WTC11 (cell line): ENCODE measurements around the gene B3GALT5.
"Not testable (repeated sequence)": the region's sequence is repeated elsewhere in the genome, so short reads cannot be mapped to it uniquely, and the experiment has no call there.

Experiments
- TF ChIP-seq, protein P1 (sequence below): sonication (generic); formaldehyde crosslinking; IDR thresholded peaks from 2 replicates; pipeline ENCODE4 v1.8.1; 2023; ENCODE audit warnings: mild to moderate bottlenecking, moderate library complexity, missing genetic modification reagents
- TF ChIP-seq, protein P2 (sequence below): sonication (generic); formaldehyde crosslinking; IDR thresholded peaks from 2 replicates; pipeline ENCODE4 v1.8.0; 2023; ENCODE audit warnings: mild to moderate bottlenecking, missing genetic modification reagents
- TF ChIP-seq, protein P3 (sequence below): sonication (generic); formaldehyde crosslinking; IDR thresholded peaks from 2 replicates; pipeline ENCODE4 v1.8.0; 2022; ENCODE audit warnings: mild to moderate bottlenecking, missing genetic modification reagents

DNA sequence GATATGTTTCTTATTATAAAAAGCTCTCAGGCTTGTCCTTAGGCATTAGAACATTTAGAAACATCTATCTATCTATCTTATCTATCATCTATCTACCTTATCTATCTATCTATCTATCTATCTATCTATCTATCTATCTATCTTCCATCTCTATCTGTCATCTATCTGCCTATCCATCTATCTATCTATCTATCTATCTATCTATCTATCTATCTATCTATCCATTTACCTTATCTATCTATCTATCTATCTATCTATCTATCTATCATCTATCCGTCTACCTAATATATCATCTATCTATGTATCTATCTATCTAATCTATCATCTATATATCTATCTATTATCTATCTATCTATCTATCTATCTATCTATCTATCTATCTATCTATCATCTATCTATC, 77.1 kb downstream of the B3GALT5 start:
- TF ChIP-seq, protein P1, sequence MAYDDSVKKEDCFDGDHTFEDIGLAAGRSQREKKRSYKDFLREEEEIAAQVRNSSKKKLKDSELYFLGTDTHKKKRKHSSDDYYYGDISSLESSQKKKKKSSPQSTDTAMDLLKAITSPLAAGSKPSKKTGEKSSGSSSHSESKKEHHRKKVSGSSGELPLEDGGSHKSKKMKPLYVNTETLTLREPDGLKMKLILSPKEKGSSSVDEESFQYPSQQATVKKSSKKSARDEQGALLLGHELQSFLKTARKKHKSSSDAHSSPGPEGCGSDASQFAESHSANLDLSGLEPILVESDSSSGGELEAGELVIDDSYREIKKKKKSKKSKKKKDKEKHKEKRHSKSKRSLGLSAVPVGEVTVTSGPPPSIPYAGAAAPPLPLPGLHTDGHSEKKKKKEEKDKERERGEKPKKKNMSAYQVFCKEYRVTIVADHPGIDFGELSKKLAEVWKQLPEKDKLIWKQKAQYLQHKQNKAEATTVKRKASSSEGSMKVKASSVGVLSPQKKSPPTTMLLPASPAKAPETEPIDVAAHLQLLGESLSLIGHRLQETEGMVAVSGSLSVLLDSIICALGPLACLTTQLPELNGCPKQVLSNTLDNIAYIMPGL (CRISPR knock-in tag) = not testable (repeated sequence)
- TF ChIP-seq, protein P2, sequence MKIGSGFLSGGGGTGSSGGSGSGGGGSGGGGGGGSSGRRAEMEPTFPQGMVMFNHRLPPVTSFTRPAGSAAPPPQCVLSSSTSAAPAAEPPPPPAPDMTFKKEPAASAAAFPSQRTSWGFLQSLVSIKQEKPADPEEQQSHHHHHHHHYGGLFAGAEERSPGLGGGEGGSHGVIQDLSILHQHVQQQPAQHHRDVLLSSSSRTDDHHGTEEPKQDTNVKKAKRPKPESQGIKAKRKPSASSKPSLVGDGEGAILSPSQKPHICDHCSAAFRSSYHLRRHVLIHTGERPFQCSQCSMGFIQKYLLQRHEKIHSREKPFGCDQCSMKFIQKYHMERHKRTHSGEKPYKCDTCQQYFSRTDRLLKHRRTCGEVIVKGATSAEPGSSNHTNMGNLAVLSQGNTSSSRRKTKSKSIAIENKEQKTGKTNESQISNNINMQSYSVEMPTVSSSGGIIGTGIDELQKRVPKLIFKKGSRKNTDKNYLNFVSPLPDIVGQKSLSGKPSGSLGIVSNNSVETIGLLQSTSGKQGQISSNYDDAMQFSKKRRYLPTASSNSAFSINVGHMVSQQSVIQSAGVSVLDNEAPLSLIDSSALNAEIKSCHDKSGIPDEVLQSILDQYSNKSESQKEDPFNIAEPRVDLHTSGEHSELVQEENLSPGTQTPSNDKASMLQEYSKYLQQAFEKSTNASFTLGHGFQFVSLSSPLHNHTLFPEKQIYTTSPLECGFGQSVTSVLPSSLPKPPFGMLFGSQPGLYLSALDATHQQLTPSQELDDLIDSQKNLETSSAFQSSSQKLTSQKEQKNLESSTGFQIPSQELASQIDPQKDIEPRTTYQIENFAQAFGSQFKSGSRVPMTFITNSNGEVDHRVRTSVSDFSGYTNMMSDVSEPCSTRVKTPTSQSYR (CRISPR knock-in tag) = not testable (repeated sequence)
- TF ChIP-seq, protein P3, sequence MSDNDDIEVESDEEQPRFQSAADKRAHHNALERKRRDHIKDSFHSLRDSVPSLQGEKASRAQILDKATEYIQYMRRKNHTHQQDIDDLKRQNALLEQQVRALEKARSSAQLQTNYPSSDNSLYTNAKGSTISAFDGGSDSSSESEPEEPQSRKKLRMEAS (CRISPR knock-in tag) = not testable (repeated sequence)
